ENCODE results near the gene CELA1. TPM values are rescaled to one million over a fixed set of nuclear protein-coding genes. Genes with fewer than 3 reads are reported as not detected.

Gene CELA1
- total RNA-seq, 2 experiments from 2014 or later, result 0.85 to 1.2 TPM

DNA sequence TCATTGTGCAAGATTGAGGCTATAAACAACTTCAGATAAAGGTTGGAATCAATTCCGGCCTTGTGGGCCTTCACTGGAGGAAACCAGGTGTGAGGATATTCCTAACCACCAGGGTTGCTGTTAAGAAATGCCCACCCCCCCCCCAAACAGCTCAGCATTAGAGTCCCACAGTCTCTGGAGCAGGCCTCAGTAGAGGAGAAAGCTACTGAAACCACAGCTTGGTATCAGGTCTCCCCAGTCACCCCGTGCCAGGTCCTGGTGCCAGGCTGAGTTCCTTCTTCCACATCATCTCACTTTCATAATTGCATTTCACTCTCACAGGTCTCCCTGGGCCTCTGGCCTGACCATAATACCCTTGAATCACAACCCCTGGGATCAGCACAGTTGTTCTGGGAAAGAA lies 32.3 kb upstream of the CELA1 start:
- no peaks in the 10 kb centered on the region for H3K27me3 Mint-ChIP-seq
- peaks cover 43% of the 10 kb centered on the region for H3K4me1 Mint-ChIP-seq (ENCODE audit: low read depth)
- H3K36me3 Mint-ChIP-seq (ENCODE audit: low read depth), result peaks cover 68% of the 10 kb centered on the region
- H3K9me3 Mint-ChIP-seq, result no peaks in the 10 kb centered on the region
- H3K27ac Mint-ChIP-seq, result no peak overlapping the region
- Histone ChIP-seq H3K27ac (ENCODE audit: low read depth in 1 of 2, low read length in 2 of 2) (no peak overlapping the region), H3K4me3 (ENCODE audit: low read length) (no peak overlapping the region), H3K9me3 (ENCODE audit: control insufficient read depth in 1 of 2, insufficient read depth in 1 of 2, low read length in 2 of 2) (no peaks in the 10 kb centered on the region), H3K36me3 (ENCODE audit: insufficient read depth, low read length) (peaks cover 52% of the 10 kb centered on the region), H3K4me1 (ENCODE audit: insufficient read depth, low read length) (peaks cover 28% of the 10 kb centered on the region), H3K27me3 (ENCODE audit: control insufficient read depth in 1 of 2, insufficient read depth in 2 of 2, low read length in 2 of 2) (no peaks in the 10 kb centered on the region)
- POLR2A ChIA-PET, result no interaction called here
- intact Hi-C loops (cut with DNase I, micrococcal nuclease), result no loop called here
- TF ChIP-seq, protein P1, sequence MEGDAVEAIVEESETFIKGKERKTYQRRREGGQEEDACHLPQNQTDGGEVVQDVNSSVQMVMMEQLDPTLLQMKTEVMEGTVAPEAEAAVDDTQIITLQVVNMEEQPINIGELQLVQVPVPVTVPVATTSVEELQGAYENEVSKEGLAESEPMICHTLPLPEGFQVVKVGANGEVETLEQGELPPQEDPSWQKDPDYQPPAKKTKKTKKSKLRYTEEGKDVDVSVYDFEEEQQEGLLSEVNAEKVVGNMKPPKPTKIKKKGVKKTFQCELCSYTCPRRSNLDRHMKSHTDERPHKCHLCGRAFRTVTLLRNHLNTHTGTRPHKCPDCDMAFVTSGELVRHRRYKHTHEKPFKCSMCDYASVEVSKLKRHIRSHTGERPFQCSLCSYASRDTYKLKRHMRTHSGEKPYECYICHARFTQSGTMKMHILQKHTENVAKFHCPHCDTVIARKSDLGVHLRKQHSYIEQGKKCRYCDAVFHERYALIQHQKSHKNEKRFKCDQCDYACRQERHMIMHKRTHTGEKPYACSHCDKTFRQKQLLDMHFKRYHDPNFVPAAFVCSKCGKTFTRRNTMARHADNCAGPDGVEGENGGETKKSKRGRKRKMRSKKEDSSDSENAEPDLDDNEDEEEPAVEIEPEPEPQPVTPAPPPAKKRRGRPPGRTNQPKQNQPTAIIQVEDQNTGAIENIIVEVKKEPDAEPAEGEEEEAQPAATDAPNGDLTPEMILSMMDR (IDR thresholded peaks at IDR 0.05), result no peak
- DNase-seq, result no peak
- H3K4me3 Mint-ChIP-seq, result no peak overlapping the region
- ATAC-seq (ENCODE audit: poor library complexity), result no peak
- CTCF ChIA-PET, result no interaction called here

DNA sequence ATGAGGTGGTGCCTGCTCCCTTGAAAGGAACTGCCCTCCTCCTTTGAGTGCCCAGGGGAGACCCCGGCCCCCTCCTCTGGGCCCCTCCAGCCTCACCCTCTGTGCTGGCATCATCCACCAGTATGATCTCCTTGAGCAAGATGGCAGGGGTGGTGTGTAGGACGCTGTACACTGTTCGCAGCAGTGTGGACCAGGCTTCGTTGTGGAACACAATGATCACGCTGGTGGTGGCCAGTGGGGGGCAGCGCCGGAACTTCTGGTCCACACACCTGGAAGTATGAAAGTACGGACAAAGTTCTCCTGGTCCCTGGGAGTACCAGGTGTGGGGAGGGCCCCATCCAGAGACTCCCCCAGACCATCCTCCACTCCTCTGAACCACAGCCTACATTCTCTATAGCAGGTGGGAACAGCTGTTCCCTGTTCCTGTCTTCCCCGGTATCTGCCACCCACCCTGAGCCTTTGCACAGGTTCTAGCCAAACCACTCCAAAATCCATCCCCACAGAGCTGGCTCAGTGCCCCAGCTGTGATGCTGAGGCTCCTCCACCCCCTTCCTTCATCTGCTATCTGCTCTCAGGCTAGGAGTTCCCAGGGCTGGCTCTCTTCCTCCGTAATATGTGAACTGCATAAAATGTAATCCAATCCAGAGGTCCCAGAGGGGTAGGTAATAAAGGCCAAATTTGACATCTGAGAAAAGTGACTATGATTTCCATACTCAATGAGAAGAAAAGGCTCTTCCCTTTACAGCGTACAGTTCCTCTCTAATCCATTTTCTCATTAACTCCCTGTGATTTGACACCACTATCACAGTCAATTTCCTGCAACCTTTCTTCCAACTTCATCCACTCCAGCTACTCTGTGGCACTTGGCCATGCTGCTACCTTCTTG lies 30.9 kb upstream of the CELA1 start:
- H3K4me3 ChIP-seq (ENCODE audit: low read length), result no peak overlapping the region
- no peak for DNase-seq
- no peaks in the 10 kb centered on the region for H3K27me3 ChIP-seq (ENCODE audit: control insufficient read depth in 1 of 2, insufficient read depth in 2 of 2, low read length in 2 of 2)
- TF ChIP-seq, protein P1 (IDR thresholded peaks at IDR 0.05), result no peak
- no peak overlapping the region for H3K27ac ChIP-seq (ENCODE audit: low read depth in 1 of 2, low read length in 2 of 2)
- Mint-ChIP-seq H3K27me3 (no peaks in the 10 kb centered on the region), H3K36me3 (ENCODE audit: low read depth) (peaks cover 79% of the 10 kb centered on the region), H3K4me1 (ENCODE audit: low read depth) (peaks cover 42% of the 10 kb centered on the region), H3K4me3 (no peak overlapping the region), H3K27ac (no peak overlapping the region), H3K9me3 (no peaks in the 10 kb centered on the region)
- H3K4me1 ChIP-seq (ENCODE audit: insufficient read depth, low read length), result peaks cover 15% of the 10 kb centered on the region
- peaks cover 51% of the 10 kb centered on the region for H3K36me3 ChIP-seq (ENCODE audit: insufficient read depth, low read length)
- no peaks in the 10 kb centered on the region for H3K9me3 ChIP-seq (ENCODE audit: control insufficient read depth in 1 of 2, insufficient read depth in 1 of 2, low read length in 2 of 2)
- intact Hi-C loops (cut with DNase I, micrococcal nuclease), result no loop called here
- no peak for ATAC-seq (ENCODE audit: poor library complexity)
- ChIA-PET POLR2A (no interaction called here), CTCF (no interaction called here)

DNA sequence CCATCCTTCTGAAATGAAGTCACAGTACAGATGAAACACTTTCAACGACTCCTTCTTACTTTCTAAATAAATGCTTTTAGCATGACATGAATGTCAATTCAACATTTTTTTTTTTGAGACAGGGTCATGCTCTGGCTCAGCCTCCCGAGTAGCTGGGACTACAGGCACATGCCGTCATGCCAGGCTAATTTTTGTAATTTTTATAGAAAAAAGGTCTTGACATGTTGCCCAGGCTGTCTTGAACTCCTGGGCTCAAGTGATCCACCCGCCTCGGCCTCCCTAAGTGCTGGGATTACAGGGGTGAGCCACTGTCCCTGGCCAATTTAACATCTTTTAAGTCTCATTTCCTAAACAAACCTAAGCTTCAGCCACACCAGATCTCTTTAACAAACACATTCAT lies 28.4 kb upstream of the CELA1 start:
- no peaks in the 10 kb centered on the region for H3K9me3 Mint-ChIP-seq
- TF ChIP-seq, protein P1 (IDR thresholded peaks at IDR 0.05), result no peak
- Histone ChIP-seq H3K4me1 (ENCODE audit: insufficient read depth, low read length) (peaks cover 23% of the 10 kb centered on the region), H3K4me3 (ENCODE audit: low read length) (no peak overlapping the region), H3K27me3 (ENCODE audit: control insufficient read depth in 1 of 2, insufficient read depth in 2 of 2, low read length in 2 of 2) (no peaks in the 10 kb centered on the region), H3K9me3 (ENCODE audit: control insufficient read depth in 1 of 2, insufficient read depth in 1 of 2, low read length in 2 of 2) (no peaks in the 10 kb centered on the region), H3K36me3 (ENCODE audit: insufficient read depth, low read length) (peaks cover 42% of the 10 kb centered on the region), H3K27ac (ENCODE audit: low read depth in 1 of 2, low read length in 2 of 2) (no peak overlapping the region)
- peaks cover 46% of the 10 kb centered on the region for H3K4me1 Mint-ChIP-seq (ENCODE audit: low read depth)
- no peak overlapping the region for H3K27ac Mint-ChIP-seq
- H3K4me3 Mint-ChIP-seq, result no peak overlapping the region
- intact Hi-C loops (cut with DNase I, micrococcal nuclease), result no loop called here
- DNase-seq (no peak), ATAC-seq (ENCODE audit: poor library complexity) (no peak)
- POLR2A ChIA-PET, result interaction anchor here (0.7 to 1.0 kb wide), 2 partner anchors 15 to 17 kb away, joined by 3 to 5 read pairs; no protein-coding TSS in a partner anchor
- peaks cover 67% of the 10 kb centered on the region for H3K36me3 Mint-ChIP-seq (ENCODE audit: low read depth)
- no peaks in the 10 kb centered on the region for H3K27me3 Mint-ChIP-seq
- CTCF ChIA-PET, result interaction anchor here (0.6 kb wide), 1 partner anchor 25 kb away, joined by 3 read pairs; no protein-coding TSS in a partner anchor
